ENCODE data around the gene MUSTN1.

MUSTN1 gene

GRCh38 chr3:52830535-52831258 lies 4.1 kb downstream of the MUSTN1 start, which contains the start of gene ITIH4:
ITIH4 (minus strand) TSS chr3:52830672; CDS start chr3:52830642, 30 bp downstream.
- ATAC-seq (ENCODE audit: insufficient read depth, low read depth), result no peak

GRCh38 chr3:52829906-52830463 lies 4.8 kb downstream of the MUSTN1 start:
- Histone ChIP-seq H3K4me2 (ENCODE audit: insufficient read depth, low read length) (no peak overlapping the region), H2AFZ (ENCODE audit: low read depth, low read length) (no peak overlapping the region), H4K20me1 (ENCODE audit: insufficient read depth, low read length) (no peaks in the 10 kb centered on the region), H3K27me3 (ENCODE audit: insufficient read depth, low read length, poor library complexity) (no peaks in the 10 kb centered on the region), H3K79me2 (ENCODE audit: insufficient read depth, low read length) (no peaks in the 10 kb centered on the region), H3K36me3 (ENCODE audit: insufficient read depth, low read length) (0 out of 2 replicates have a peak, but pooled peaks cover under 1% of the 10 kb centered on the region), H3K4me3 (ENCODE audit: low read depth in 1 of 2, low read length in 2 of 2) (no peak overlapping the region), H3K4me1 (ENCODE audit: insufficient read depth, low read length) (no peaks in the 10 kb centered on the region), H3K27ac (ENCODE audit: low read length) (no peak overlapping the region), H3K9me3 (ENCODE audit: insufficient read depth, low read length, severe bottlenecking) (no peaks in the 10 kb centered on the region), H3K9ac (ENCODE audit: low read depth, low read length) (no peak overlapping the region)
- DNase-seq (no peak), ATAC-seq (ENCODE audit: insufficient read depth, low read depth) (no peak)
- TF ChIP-seq CTCF (IDR thresholded peaks at IDR 0.05; ENCODE audit: borderline replicate concordance, extremely low read depth, low read length, poor library complexity, severe bottlenecking) (no peak), EZH2 (IDR thresholded peaks at IDR 0.05; ENCODE audit: borderline replicate concordance, low read depth, low read length, severe bottlenecking) (no peak)

More at GRCh38 chr3:52830535-52831258, 4.1 kb downstream of the MUSTN1 start, which contains the start of gene ITIH4:
- no peaks in the 10 kb centered on the region for H3K4me1 ChIP-seq (ENCODE audit: insufficient read depth, low read length)
- H3K9me3 ChIP-seq (ENCODE audit: insufficient read depth, low read length, severe bottlenecking), result no peaks in the 10 kb centered on the region
- no peak for DNase-seq
- no peak within 1 kb of the TSS for H3K4me2 ChIP-seq (ENCODE audit: insufficient read depth, low read length)
- no peak within 1 kb of the TSS for H3K4me3 ChIP-seq (ENCODE audit: low read depth in 1 of 2, low read length in 2 of 2)
- H2AFZ ChIP-seq (ENCODE audit: low read depth, low read length), result no peak within 1 kb of the TSS
- no peak for TF ChIP-seq EZH2 (IDR thresholded peaks at IDR 0.05; ENCODE audit: borderline replicate concordance, low read depth, low read length, severe bottlenecking)
- H3K27ac ChIP-seq (ENCODE audit: low read length), result no peak within 1 kb of the TSS
- H3K79me2 ChIP-seq (ENCODE audit: insufficient read depth, low read length), result no peaks in the 10 kb centered on the region
- H3K27me3 ChIP-seq (ENCODE audit: insufficient read depth, low read length, poor library complexity), result no peaks in the 10 kb centered on the region
- H3K9ac ChIP-seq (ENCODE audit: low read depth, low read length), result no peak within 1 kb of the TSS
- H3K36me3 ChIP-seq (ENCODE audit: insufficient read depth, low read length), result 0 out of 2 replicates have a peak, but pooled peaks cover 2% of the 10 kb centered on the region
- no peaks in the 10 kb centered on the region for H4K20me1 ChIP-seq (ENCODE audit: insufficient read depth, low read length)

GRCh38 chr3:52829482-52829881 lies 5.3 kb downstream of the MUSTN1 start:
- Histone ChIP-seq H3K9ac (ENCODE audit: low read depth, low read length) (no peak overlapping the region), H3K4me3 (ENCODE audit: low read depth in 1 of 2, low read length in 2 of 2) (no peak overlapping the region), H3K36me3 (ENCODE audit: insufficient read depth, low read length) (no peaks in the 10 kb centered on the region), H3K9me3 (ENCODE audit: insufficient read depth, low read length, severe bottlenecking) (no peaks in the 10 kb centered on the region), H2AFZ (ENCODE audit: low read depth, low read length) (no peak overlapping the region), H3K27me3 (ENCODE audit: insufficient read depth, low read length, poor library complexity) (no peaks in the 10 kb centered on the region), H3K79me2 (ENCODE audit: insufficient read depth, low read length) (no peaks in the 10 kb centered on the region), H3K4me1 (ENCODE audit: insufficient read depth, low read length) (no peaks in the 10 kb centered on the region), H3K4me2 (ENCODE audit: insufficient read depth, low read length) (no peak overlapping the region), H4K20me1 (ENCODE audit: insufficient read depth, low read length) (no peaks in the 10 kb centered on the region), H3K27ac (ENCODE audit: low read length) (no peak overlapping the region)
- no peak for DNase-seq
- ATAC-seq (ENCODE audit: insufficient read depth, low read depth), result no peak
- no peak for TF ChIP-seq CTCF (IDR thresholded peaks at IDR 0.05; ENCODE audit: borderline replicate concordance, extremely low read depth, low read length, poor library complexity, severe bottlenecking)
- no peak for TF ChIP-seq EZH2 (IDR thresholded peaks at IDR 0.05; ENCODE audit: borderline replicate concordance, low read depth, low read length, severe bottlenecking)

- DNase-seq, result no peak
- ATAC-seq (ENCODE audit: insufficient read depth, low read depth), result no peak
- H3K9ac ChIP-seq (ENCODE audit: low read depth, low read length), result no peak overlapping the region
- H3K27me3 ChIP-seq (ENCODE audit: insufficient read depth, low read length, poor library complexity), result no peaks in the 10 kb centered on the region
- H2AFZ ChIP-seq (ENCODE audit: low read depth, low read length), result no peak overlapping the region
- TF ChIP-seq EZH2 (IDR thresholded peaks at IDR 0.05; ENCODE audit: borderline replicate concordance, low read depth, low read length, severe bottlenecking) (no peak), CTCF (IDR thresholded peaks at IDR 0.05; ENCODE audit: borderline replicate concordance, extremely low read depth, low read length, poor library complexity, severe bottlenecking) (no peak)
- no peaks in the 10 kb centered on the region for H3K9me3 ChIP-seq (ENCODE audit: insufficient read depth, low read length, severe bottlenecking)
- H3K79me2 ChIP-seq (ENCODE audit: insufficient read depth, low read length), result no peaks in the 10 kb centered on the region
- no peaks in the 10 kb centered on the region for H4K20me1 ChIP-seq (ENCODE audit: insufficient read depth, low read length)
- H3K36me3 ChIP-seq (ENCODE audit: insufficient read depth, low read length), result no peaks in the 10 kb centered on the region
- no peak overlapping the region for H3K27ac ChIP-seq (ENCODE audit: low read length)
- H3K4me3 ChIP-seq (ENCODE audit: low read depth in 1 of 2, low read length in 2 of 2), result no peak overlapping the region
- H3K4me1 ChIP-seq (ENCODE audit: insufficient read depth, low read length), result no peaks in the 10 kb centered on the region
- no peak overlapping the region for H3K4me2 ChIP-seq (ENCODE audit: insufficient read depth, low read length)
Observed at GRCh38 chr3:52827866-52828376, 6.9 kb downstream of the MUSTN1 start.

Data from DND-41 (cell line).